ENCODE results near the gene COL5A1.

COL5A1 gene

DNA sequence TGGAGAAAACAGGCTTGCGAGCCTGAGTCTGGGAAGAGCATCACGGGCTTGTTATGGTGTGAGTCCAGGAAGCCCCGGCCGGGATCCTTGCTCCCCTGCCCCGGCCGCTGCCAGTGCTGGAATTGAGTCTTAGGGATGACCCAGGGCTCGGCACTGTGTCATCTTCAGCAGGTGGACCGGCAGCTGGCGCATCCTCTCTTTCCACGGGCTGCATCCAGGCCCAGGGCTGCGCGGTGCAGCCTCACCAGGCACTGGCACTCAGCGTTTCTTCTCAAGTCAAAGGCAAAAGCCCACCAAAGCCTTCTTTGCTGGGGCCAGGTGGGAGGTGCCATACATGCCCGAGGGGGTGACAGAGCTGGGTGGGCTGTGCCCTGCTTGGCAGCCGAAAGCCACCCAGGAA, 46.6 kb downstream of the COL5A1 start:
- TF ChIP-seq CTCF (IDR thresholded peaks at IDR 0.05) = no peak
- H3K9ac ChIP-seq = no peak overlapping the region
- no peaks in the 10 kb centered on the region for H3K27me3 ChIP-seq (ENCODE audit: control insufficient read depth, insufficient read depth, low read length)
- no peaks in the 10 kb centered on the region for H3K4me1 ChIP-seq
- H3K36me3 ChIP-seq (ENCODE audit: control insufficient read depth, insufficient read depth, low read length) = no peaks in the 10 kb centered on the region
- H3K4me3 ChIP-seq (ENCODE audit: low read depth, low read length) = no peak overlapping the region
- H3K4me2 ChIP-seq (ENCODE audit: low read length) = no peak overlapping the region
- peaks cover 3% of the 10 kb centered on the region for H3K79me2 ChIP-seq
- no peak overlapping the region for H2AFZ ChIP-seq
- H3K9me3 ChIP-seq (ENCODE audit: control insufficient read depth, low read length) = no peaks in the 10 kb centered on the region
- H3K27ac ChIP-seq = no peak overlapping the region

DNA sequence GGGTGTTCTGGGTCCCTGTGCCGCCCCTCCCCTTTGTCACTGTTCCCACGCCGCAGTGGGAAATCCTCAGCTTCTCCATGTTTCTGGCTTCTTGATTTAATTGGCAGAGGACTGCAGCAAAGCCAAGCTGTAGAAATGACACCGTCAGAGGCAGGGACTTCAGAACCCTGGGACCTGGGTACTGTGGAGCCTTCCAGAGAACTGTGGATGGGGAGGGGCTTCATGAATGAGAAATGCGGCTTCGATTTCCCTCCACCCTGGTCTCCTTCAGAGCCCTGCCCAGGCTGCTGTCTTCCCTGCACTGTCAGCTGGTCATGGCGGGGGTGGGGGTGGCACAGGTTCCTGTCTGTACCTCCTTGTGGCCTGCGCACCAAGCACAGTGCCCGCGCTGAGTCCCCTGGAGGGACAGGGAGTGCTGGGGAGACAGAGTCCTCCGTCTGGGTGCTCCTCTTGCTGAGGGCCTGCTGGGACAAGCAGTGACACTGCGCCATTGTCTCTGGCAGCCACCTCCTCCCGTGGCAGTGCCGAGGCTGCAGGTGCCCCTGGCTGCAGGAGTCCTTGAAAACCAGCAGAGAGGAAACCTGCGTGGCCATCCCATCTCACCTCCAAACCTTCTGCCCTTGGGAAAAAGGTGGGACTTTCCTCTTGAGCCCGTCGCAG, 47.2 kb downstream of the COL5A1 start:
- Histone ChIP-seq H3K4me3 (ENCODE audit: low read depth, low read length) (no peak overlapping the region), H3K27me3 (ENCODE audit: control insufficient read depth, insufficient read depth, low read length) (no peaks in the 10 kb centered on the region), H3K79me2 (peaks cover 3% of the 10 kb centered on the region), H3K36me3 (ENCODE audit: control insufficient read depth, insufficient read depth, low read length) (no peaks in the 10 kb centered on the region), H3K4me1 (no peaks in the 10 kb centered on the region), H3K27ac (no peak overlapping the region), H3K9me3 (ENCODE audit: control insufficient read depth, low read length) (no peaks in the 10 kb centered on the region), H3K9ac (no peak overlapping the region), H2AFZ (no peak overlapping the region), H3K4me2 (ENCODE audit: low read length) (no peak overlapping the region)
- TF ChIP-seq CTCF (IDR thresholded peaks at IDR 0.05) = no peak

DNA sequence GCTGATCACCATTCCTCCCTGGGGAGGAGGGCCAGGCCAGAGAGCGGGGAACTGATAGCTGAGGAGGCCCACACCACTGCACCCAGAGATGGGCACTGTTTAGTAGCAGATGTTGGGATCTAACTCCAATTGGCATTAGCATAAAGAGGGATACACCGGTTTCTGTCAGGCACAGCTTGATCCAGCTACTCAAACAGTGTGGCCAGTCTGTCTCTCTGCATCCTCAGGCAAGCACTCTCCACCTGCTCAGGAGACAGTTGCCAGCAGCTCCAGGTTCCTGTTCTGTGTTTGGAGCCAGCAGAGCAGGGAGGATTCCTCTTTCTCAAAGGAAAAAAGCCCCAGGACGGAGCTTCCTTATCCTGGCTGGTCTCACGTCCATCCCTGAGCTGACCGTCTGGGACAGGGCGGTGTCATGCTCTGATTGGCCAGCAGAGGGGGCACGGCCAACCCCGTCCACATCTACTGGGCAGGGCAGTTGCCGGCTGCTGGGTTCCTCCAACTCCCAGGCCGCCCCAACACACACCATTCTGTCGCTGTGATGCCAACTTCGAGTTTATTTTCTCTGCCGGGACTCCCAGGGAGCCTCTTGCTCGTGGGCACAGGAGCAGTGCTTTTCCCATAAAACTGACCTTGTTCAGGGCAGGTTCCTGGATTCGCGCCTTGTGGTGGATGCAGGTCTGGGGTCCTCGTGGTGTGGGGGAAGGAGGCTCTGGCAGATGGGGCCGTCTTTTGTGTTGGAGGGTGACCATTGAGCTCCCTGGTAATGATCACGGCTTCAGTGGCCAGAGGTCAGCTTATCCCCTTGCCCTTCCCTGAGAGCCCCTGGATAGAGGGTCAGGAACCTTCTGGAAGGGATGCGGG, 47.9 kb downstream of the COL5A1 start:
- H3K79me2 ChIP-seq = peaks cover 3% of the 10 kb centered on the region
- no peaks in the 10 kb centered on the region for H3K36me3 ChIP-seq (ENCODE audit: control insufficient read depth, insufficient read depth, low read length)
- no peaks in the 10 kb centered on the region for H3K4me1 ChIP-seq
- no peaks in the 10 kb centered on the region for H3K9me3 ChIP-seq (ENCODE audit: control insufficient read depth, low read length)
- TF ChIP-seq CTCF (IDR thresholded peaks at IDR 0.05) = peak; percentile 60
- H3K4me2 ChIP-seq (ENCODE audit: low read length) = no peak overlapping the region
- H3K27ac ChIP-seq = no peak overlapping the region
- no peak overlapping the region for H2AFZ ChIP-seq
- H3K27me3 ChIP-seq (ENCODE audit: control insufficient read depth, insufficient read depth, low read length) = no peaks in the 10 kb centered on the region
- no peak overlapping the region for H3K4me3 ChIP-seq (ENCODE audit: low read depth, low read length)
- no peak overlapping the region for H3K9ac ChIP-seq

- Histone ChIP-seq H3K4me1 (no peaks in the 10 kb centered on the region), H3K4me3 (ENCODE audit: low read depth, low read length) (no peak overlapping the region), H3K27me3 (ENCODE audit: control insufficient read depth, insufficient read depth, low read length) (no peaks in the 10 kb centered on the region), H2AFZ (no peak overlapping the region), H3K27ac (no peak overlapping the region), H3K9me3 (ENCODE audit: control insufficient read depth, low read length) (no peaks in the 10 kb centered on the region), H3K4me2 (ENCODE audit: low read length) (no peak overlapping the region), H3K36me3 (ENCODE audit: control insufficient read depth, insufficient read depth, low read length) (no peaks in the 10 kb centered on the region), H3K79me2 (peaks cover 3% of the 10 kb centered on the region), H3K9ac (no peak overlapping the region)
- TF ChIP-seq CTCF (IDR thresholded peaks at IDR 0.05) = no peak
Measured at GRCh38 chr9:134690301-134690751, 48.7 kb downstream of the COL5A1 start.
